Keratinocyte (primary cell): ENCODE results near the gene PRSS8. TPM values are rescaled to one million over a fixed set of nuclear protein-coding genes. Genes with fewer than 3 reads are reported as not detected.

Experiments used
- DNase-seq: peaks from one replicate; pipeline ENCODE4 v3.0.0-alpha.2; 2011; ENCODE audit warnings: low read depth, missing footprints, low spot score
- FAIRE-seq: peaks from 2 replicates; lab custom pipeline; 2011; peaks lifted over from hg19 to GRCh38; lab: Jason Lieb, UNC
- H2AFZ ChIP-seq: 2 replicates; pipeline ENCODE4 v1.6.0; 2012; ENCODE audit warnings: low read length, control low read depth, inconsistent platforms; ENCODE audit not compliant: control insufficient read depth
- H3K27ac ChIP-seq: 2 replicates; pipeline ENCODE4 v1.5.1; 2011; ENCODE audit warnings: low read length; ENCODE audit not compliant: control insufficient read depth, insufficient read depth
- H3K27me3 ChIP-seq: 3 replicates; pipeline ENCODE4 v1.6.0; 2011; ENCODE audit warnings: low read length; ENCODE audit not compliant: control insufficient read depth, insufficient read depth; ENCODE audit errors: extremely low read depth
- H3K36me3 ChIP-seq, 2 experiments: 2 replicates in 1 of 2; 3 replicates in 1 of 2; pipeline ENCODE4 v1.5.1; 2011; ENCODE audit warnings: low read length in 2 of 2, mild to moderate bottlenecking in 1 of 2; ENCODE audit not compliant: control insufficient read depth in 2 of 2, insufficient read depth in 2 of 2; ENCODE audit errors: extremely low read depth in 1 of 2
- H3K4me1 ChIP-seq: 3 replicates; pipeline ENCODE4 v1.5.1; 2011; ENCODE audit warnings: low read length; ENCODE audit not compliant: control insufficient read depth, insufficient read depth; ENCODE audit errors: extremely low read depth
- H3K4me2 ChIP-seq: 3 replicates; pipeline ENCODE4 v1.6.0; 2011; ENCODE audit warnings: low read depth, low read length; ENCODE audit not compliant: control insufficient read depth, insufficient read depth; ENCODE audit errors: extremely low read depth
- H3K4me3 ChIP-seq, 3 experiments: fragments of 200-600 bp in 1 of 3; sonication (generic) in 1 of 3; 2 replicates in 2 of 3; 3 replicates in 1 of 3; pipeline ENCODE4 v1.5.1; 2011 to 2016; ENCODE audit warnings: low read length in 3 of 3, mild to moderate bottlenecking in 3 of 3, control low read depth in 2 of 3, inconsistent platforms in 1 of 3, low read depth in 1 of 3, mixed read lengths in 1 of 3, mixed run types in 1 of 3, moderate library complexity in 1 of 3; ENCODE audit not compliant: control insufficient read depth in 2 of 3, insufficient read depth in 2 of 3; ENCODE audit errors: extremely low read depth in 1 of 3
- H3K79me2 ChIP-seq: 2 replicates; pipeline ENCODE4 v1.6.0; 2012; ENCODE audit warnings: low read length; ENCODE audit not compliant: control insufficient read depth, insufficient read depth
- H3K9ac ChIP-seq: 3 replicates; pipeline ENCODE4 v1.6.0; 2011; ENCODE audit warnings: low read length; ENCODE audit not compliant: control insufficient read depth, insufficient read depth; ENCODE audit errors: extremely low read depth
- H3K9me1 ChIP-seq: 3 replicates; pipeline ENCODE4 v1.6.0; 2011; ENCODE audit warnings: low read length; ENCODE audit not compliant: control insufficient read depth, insufficient read depth; ENCODE audit errors: extremely low read depth
- H3K9me3 ChIP-seq: 2 replicates; pipeline ENCODE4 v1.5.1; 2012; ENCODE audit warnings: low read depth, low read length; ENCODE audit not compliant: control insufficient read depth
- H4K20me1 ChIP-seq: 3 replicates; pipeline ENCODE4 v1.6.0; 2011; ENCODE audit warnings: low read length; ENCODE audit not compliant: control insufficient read depth, insufficient read depth; ENCODE audit errors: extremely low read depth
- CTCF ChIP-seq, 3 experiments: IDR thresholded peaks in 1 of 3; conservative IDR thresholded peaks in 1 of 3; optimal IDR thresholded peaks in 1 of 3; 2 replicates in 2 of 3; 3 replicates in 1 of 3; pipeline versions ENCODE3 to v1.5.1; 2011; ENCODE audit warnings: low read length in 3 of 3, mild to moderate bottlenecking in 3 of 3, moderate library complexity in 2 of 3, control low read depth in 1 of 3, inconsistent platforms in 1 of 3; ENCODE audit not compliant: insufficient read depth in 2 of 3; ENCODE audit errors: extremely low read depth in 1 of 3
- EZH2 ChIP-seq: IDR thresholded peaks from one replicate; pipeline ENCODE4 v1.6.1; 2012; ENCODE audit warnings: inconsistent platforms, mild to moderate bottlenecking, low read length, moderate library complexity
- dilution Hi-C: fragments of 300-500 bp; cut with MboI; formaldehyde crosslinking; loops from one replicate; pipeline ENCODE4 v1.7.0; 2020; ENCODE audit warnings: low sequenced_read_pairs; ENCODE audit not compliant: extremely low pct_ligation_motif_present
- polyA plus RNA-seq, 5 experiments: library from polyadenylated mRNA; depleted of rRNA in 3 of 5; stranded (reverse) in 3 of 5; stranded (forward) in 1 of 5; unstranded in 1 of 5; fragments of >200 nt; gene quantifications; 1 replicate in 1 of 5; 2 replicates in 3 of 5; 3 replicates in 1 of 5; pipeline versions ENCODE4 v1.2.1 to v1.2.3, GENCODE V29; 2011 to 2012; ENCODE audit warnings: missing spikeins in 2 of 5, low read depth in 1 of 5, low replicate concordance in 1 of 5

The PRSS8 gene
- polyA plus RNA-seq, 1 donor (not counting 4 experiments of a cell fraction or from before 2014, with no cell fraction given): 31.2 TPM

DNA sequence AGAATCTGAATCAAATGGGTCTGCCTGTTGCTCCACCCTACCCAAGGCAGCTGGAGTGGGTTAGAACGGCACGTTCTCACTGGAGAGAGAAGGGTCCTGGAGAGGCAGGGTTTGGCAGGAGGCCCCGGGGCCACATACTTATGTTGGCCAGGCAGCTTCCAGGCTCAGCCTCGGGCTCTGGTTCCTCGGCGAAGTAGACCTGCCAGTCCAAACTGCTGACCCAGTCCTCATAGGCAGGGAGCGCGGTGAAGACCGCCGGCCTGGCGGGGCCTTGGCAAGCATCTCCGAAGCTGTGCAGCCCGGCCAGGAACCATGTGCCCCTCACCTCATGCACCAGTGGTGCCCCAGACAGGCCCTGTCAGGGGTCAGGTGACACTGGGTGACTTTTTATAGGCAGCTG lies 51.5 kb downstream of the PRSS8 start:
- Histone ChIP-seq H3K4me2 (no peak overlapping the region), H2AFZ (no peak overlapping the region), H3K36me3 (peaks cover 11 to 21% of the 10 kb centered on the region in 2 experiments), H3K9me1 (no peaks in the 10 kb centered on the region), H4K20me1 (no peaks in the 10 kb centered on the region), H3K27me3 (no peaks in the 10 kb centered on the region), H3K27ac (no peak overlapping the region), H3K4me3 (no peak overlapping the region), H3K4me1 (peaks cover 9% of the 10 kb centered on the region), H3K9me3 (no peaks in the 10 kb centered on the region), H3K9ac (no peak overlapping the region), H3K79me2 (peaks cover 24% of the 10 kb centered on the region)
- dilution Hi-C loops: no loop called here
- no peak for TF ChIP-seq CTCF (optimal IDR thresholded peaks at IDR 0.05 in 1 of 3, IDR thresholded peaks at IDR 0.05 in 1 of 3, conservative IDR thresholded peaks at IDR 0.05 in 1 of 3; ENCODE audit: extremely low read depth in 1 of 3, insufficient read depth in 2 of 3, low read length in 3 of 3)
- TF ChIP-seq EZH2: no peak
- DNase-seq (no peak), FAIRE-seq (no peak)

DNA sequence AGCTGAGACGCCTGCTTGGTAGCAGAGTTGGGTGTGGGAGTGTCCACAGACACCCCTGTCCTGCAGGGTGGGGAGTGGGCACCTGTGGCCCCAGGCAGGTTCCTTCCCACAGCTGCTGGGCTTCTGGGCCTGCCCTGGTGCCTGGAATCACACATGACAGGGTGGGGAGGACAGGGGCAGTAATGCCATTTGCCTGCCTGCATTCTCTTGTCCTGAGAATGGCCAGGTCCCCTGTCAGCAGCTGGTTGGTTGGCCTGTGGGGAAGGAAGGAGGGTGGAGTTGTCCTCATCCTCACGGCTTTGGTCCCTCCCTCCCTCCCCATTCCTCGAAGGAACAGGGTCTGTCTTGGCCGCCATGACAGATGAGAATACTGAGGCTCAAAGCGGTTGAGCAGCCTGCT lies 52.0 kb downstream of the PRSS8 start:
- Histone ChIP-seq H3K9me1 (no peaks in the 10 kb centered on the region), H3K79me2 (peaks cover 24% of the 10 kb centered on the region), H3K36me3 (peaks cover 12 to 21% of the 10 kb centered on the region in 2 experiments), H3K9me3 (no peaks in the 10 kb centered on the region), H3K9ac (no peak overlapping the region), H3K4me2 (no peak overlapping the region), H3K4me3 (no peak overlapping the region), H3K27me3 (no peaks in the 10 kb centered on the region), H3K4me1 (peaks cover 9% of the 10 kb centered on the region), H4K20me1 (no peaks in the 10 kb centered on the region), H3K27ac (no peak overlapping the region), H2AFZ (no peak overlapping the region)
- FAIRE-seq (no peak), DNase-seq (no peak)
- dilution Hi-C loops: no loop called here
- TF ChIP-seq EZH2 (no peak), CTCF (optimal IDR thresholded peaks at IDR 0.05 in 1 of 3, IDR thresholded peaks at IDR 0.05 in 1 of 3, conservative IDR thresholded peaks at IDR 0.05 in 1 of 3; ENCODE audit: extremely low read depth in 1 of 3, insufficient read depth in 2 of 3, low read length in 3 of 3) (no peak)
